ENCODE results near the gene MN1. TPM values are rescaled to one million over a fixed set of nuclear protein-coding genes. Genes with fewer than 3 reads are reported as not detected.

MN1 gene
- total and polyA plus RNA-seq, 8 donors: 0.54 to 2.6 (median 0.91) TPM

- H3K27ac ChIP-seq: no peak overlapping the region
- 78 to 80% methylated on average over 13 of the region's 13 CpGs for WGBS, 2 donors
- no peaks in the 10 kb centered on the region for H3K9me3 ChIP-seq
- peaks cover 0 to 4% (median 0%) of the 10 kb centered on the region in 3 donors for H3K4me1 ChIP-seq
- ATAC-seq (no peak), FAIRE-seq (no peak), DNase-seq (no peak)
- H3K36me3 ChIP-seq: no peaks in the 10 kb centered on the region
- H3K4me3 ChIP-seq: no peak overlapping the region
- no peaks in the 10 kb centered on the region for H3K27me3 ChIP-seq
- TF ChIP-seq, protein P1, sequence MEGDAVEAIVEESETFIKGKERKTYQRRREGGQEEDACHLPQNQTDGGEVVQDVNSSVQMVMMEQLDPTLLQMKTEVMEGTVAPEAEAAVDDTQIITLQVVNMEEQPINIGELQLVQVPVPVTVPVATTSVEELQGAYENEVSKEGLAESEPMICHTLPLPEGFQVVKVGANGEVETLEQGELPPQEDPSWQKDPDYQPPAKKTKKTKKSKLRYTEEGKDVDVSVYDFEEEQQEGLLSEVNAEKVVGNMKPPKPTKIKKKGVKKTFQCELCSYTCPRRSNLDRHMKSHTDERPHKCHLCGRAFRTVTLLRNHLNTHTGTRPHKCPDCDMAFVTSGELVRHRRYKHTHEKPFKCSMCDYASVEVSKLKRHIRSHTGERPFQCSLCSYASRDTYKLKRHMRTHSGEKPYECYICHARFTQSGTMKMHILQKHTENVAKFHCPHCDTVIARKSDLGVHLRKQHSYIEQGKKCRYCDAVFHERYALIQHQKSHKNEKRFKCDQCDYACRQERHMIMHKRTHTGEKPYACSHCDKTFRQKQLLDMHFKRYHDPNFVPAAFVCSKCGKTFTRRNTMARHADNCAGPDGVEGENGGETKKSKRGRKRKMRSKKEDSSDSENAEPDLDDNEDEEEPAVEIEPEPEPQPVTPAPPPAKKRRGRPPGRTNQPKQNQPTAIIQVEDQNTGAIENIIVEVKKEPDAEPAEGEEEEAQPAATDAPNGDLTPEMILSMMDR (IDR thresholded peaks at IDR 0.05): no peak
- intact Hi-C loops (cut with DNase I): no loop called here
These were observed 50.8 kb downstream of the MN1 start for GRCh38 chr22:27750584-27751265.

DNA sequence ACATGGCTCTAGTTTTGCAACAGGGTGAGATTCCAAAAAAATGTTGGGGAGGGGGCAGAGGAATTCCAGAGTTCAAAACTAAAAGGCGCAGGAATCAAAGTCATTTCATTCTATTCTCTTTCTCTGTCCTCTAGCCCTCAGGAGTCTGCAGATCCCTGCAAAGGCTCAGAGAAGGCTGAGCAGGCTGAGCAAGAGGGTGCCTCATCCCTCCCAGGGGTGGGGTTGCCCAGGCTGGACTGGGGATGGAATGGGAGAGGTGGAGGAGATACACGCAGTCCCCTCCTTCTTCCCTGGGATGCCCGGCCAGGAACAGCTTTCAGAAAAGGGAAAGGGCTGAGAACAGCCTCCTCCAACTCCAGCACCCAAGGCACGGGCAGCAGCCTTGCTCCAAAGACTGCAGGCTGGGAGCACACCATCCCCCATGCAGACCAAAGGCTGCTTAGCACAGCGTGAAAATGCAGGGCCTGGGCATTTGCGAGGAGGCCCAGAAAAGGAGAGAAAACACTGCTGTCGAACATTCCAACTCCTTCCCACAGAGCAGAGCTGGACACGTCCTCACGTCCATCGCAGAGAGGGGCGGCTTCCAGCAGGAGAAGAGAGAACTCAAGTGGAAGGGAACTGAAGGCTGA is 51.8 kb downstream of the MN1 start:
- FAIRE-seq (no peak), DNase-seq (no peak), ATAC-seq (no peak)

GRCh38 chr22:27748751-27749191 is 52.8 kb downstream of the MN1 start:
- no peaks in the 10 kb centered on the region for H3K27me3 ChIP-seq
- WGBS, 2 donors: 20 to 25% methylated on average over 11 of the region's 11 CpGs
- H3K9me3 ChIP-seq: no peaks in the 10 kb centered on the region
- peak in 1 of 6 donors; percentile 6 for DNase-seq
- no peak for FAIRE-seq
- no peak overlapping the region for H3K27ac ChIP-seq
- intact Hi-C loops (cut with DNase I): no loop called here
- peak; percentile 35 to 84 (median 58) for ATAC-seq
- H3K4me3 ChIP-seq: no peak overlapping the region
- no peaks in the 10 kb centered on the region for H3K36me3 ChIP-seq
- peaks cover 0 to 4% (median 0%) of the 10 kb centered on the region in 3 donors for H3K4me1 ChIP-seq
- TF ChIP-seq, protein P1 (IDR thresholded peaks at IDR 0.05): no peak

More for the DNA sequence above, 51.8 kb downstream of the MN1 start:
- H3K4me1 ChIP-seq: peaks cover 0 to 4% (median 0%) of the 10 kb centered on the region in 3 donors
- TF ChIP-seq, protein P1 (IDR thresholded peaks at IDR 0.05): no peak
- intact Hi-C loops (cut with DNase I): no loop called here
- no peaks in the 10 kb centered on the region for H3K36me3 ChIP-seq
- H3K4me3 ChIP-seq: no peak overlapping the region
- 63 to 66% methylated on average over 10 to 11 of the region's 11 CpGs for WGBS, 2 donors
- no peak overlapping the region for H3K27ac ChIP-seq
- H3K27me3 ChIP-seq: no peaks in the 10 kb centered on the region
- H3K9me3 ChIP-seq: no peaks in the 10 kb centered on the region

GRCh38 chr22:27748349-27748748 is 53.2 kb downstream of the MN1 start:
- H3K27ac ChIP-seq: no peak overlapping the region
- intact Hi-C loops (cut with DNase I): no loop called here
- DNase-seq: no peak
- no peak overlapping the region for H3K4me3 ChIP-seq
- ATAC-seq: peak in 2 of 4 donors; percentile 21 to 39
- no peaks in the 10 kb centered on the region for H3K9me3 ChIP-seq
- WGBS, 2 donors: 63 to 70% methylated on average over 4 of the region's 4 CpGs
- TF ChIP-seq, protein P1 (IDR thresholded peaks at IDR 0.05): no peak
- no peaks in the 10 kb centered on the region for H3K27me3 ChIP-seq
- no peak for FAIRE-seq
- peaks cover 0 to 4% (median 0%) of the 10 kb centered on the region in 3 donors for H3K4me1 ChIP-seq
- H3K36me3 ChIP-seq: no peaks in the 10 kb centered on the region
